ENCODE results near the gene MASP2.
"Not testable (repeated sequence)": the region's sequence is repeated elsewhere in the genome, so short reads cannot be mapped to it uniquely, and the experiment has no call there.

Gene MASP2

GRCh38 chr1:11058595-11059154, 11.6 kb upstream of the MASP2 start:
- no peak for DNase-seq (ENCODE audit: low spot score)

GRCh38 chr1:11058026-11058425, 11.0 kb upstream of the MASP2 start:
- DNase-seq (ENCODE audit: low spot score): no peak

- no peak for DNase-seq (ENCODE audit: low spot score)
Observed at GRCh38 chr1:11057477-11057876, 10.4 kb upstream of the MASP2 start.

- no peak for DNase-seq (ENCODE audit: low spot score)
Observed at GRCh38 chr1:11056504-11056903, 9.5 kb upstream of the MASP2 start.

- no peak for DNase-seq (ENCODE audit: low spot score)
Observed at GRCh38 chr1:11055676-11056075, 8.6 kb upstream of the MASP2 start.

GRCh38 chr1:11054666-11055065, 7.6 kb upstream of the MASP2 start:
- no peak for DNase-seq (ENCODE audit: low spot score)

GRCh38 chr1:11054181-11054580, 7.1 kb upstream of the MASP2 start:
- no peak for DNase-seq (ENCODE audit: low spot score)

GRCh38 chr1:11053758-11054137, 6.7 kb upstream of the MASP2 start:
- DNase-seq (ENCODE audit: low spot score): peak; percentile 61

- peak; percentile 43 for DNase-seq (ENCODE audit: low spot score)
Observed at GRCh38 chr1:11052839-11053757, 6.1 kb upstream of the MASP2 start.

GRCh38 chr1:11051781-11052511, 4.9 kb upstream of the MASP2 start:
- DNase-seq (ENCODE audit: low spot score): no peak

- DNase-seq (ENCODE audit: low spot score): not testable (repeated sequence)
Observed at GRCh38 chr1:11051121-11051520, 4.1 kb upstream of the MASP2 start.

- no peak for DNase-seq (ENCODE audit: low spot score)
Observed at GRCh38 chr1:11046270-11046566, 821 bp downstream of the MASP2 start.

GRCh38 chr1:11045428-11046269, 1.4 kb downstream of the MASP2 start:
- no peak for DNase-seq (ENCODE audit: low spot score)

GRCh38 chr1:11044849-11045427, 2.1 kb downstream of the MASP2 start:
- DNase-seq (ENCODE audit: low spot score): no peak

GRCh38 chr1:11044086-11044848, 2.8 kb downstream of the MASP2 start:
- no peak for DNase-seq (ENCODE audit: low spot score)

- DNase-seq (ENCODE audit: low spot score): no peak
Observed at GRCh38 chr1:11042995-11043874, 3.8 kb downstream of the MASP2 start.

GRCh38 chr1:11042065-11042464, 5.0 kb downstream of the MASP2 start:
- no peak for DNase-seq (ENCODE audit: low spot score)

- DNase-seq (ENCODE audit: low spot score): no peak
Observed at GRCh38 chr1:11041048-11041447, 6.0 kb downstream of the MASP2 start.

GRCh38 chr1:11040105-11040429, 7.0 kb downstream of the MASP2 start:
- not testable (repeated sequence) for DNase-seq (ENCODE audit: low spot score)

Measured in AG20443 (cell line).